AG10803 (cell line): ENCODE results near the gene LAMA2.

ENCODE experiments used
- DNase-seq: peaks from one replicate; pipeline ENCODE4 v3.0.0; 2010; ENCODE audit warnings: low read depth
- H3K4me3 ChIP-seq: 2 replicates; pipeline ENCODE4 v1.5.1; 2011; ENCODE audit warnings: mild to moderate bottlenecking, low read length, control low read depth
- TF ChIP-seq, protein P1 (sequence below): conservative IDR thresholded peaks from 2 replicates; pipeline ENCODE4 v1.5.1; 2011; ENCODE audit warnings: mild to moderate bottlenecking, low read length, control low read depth, inconsistent platforms

LAMA2 gene

DNA sequence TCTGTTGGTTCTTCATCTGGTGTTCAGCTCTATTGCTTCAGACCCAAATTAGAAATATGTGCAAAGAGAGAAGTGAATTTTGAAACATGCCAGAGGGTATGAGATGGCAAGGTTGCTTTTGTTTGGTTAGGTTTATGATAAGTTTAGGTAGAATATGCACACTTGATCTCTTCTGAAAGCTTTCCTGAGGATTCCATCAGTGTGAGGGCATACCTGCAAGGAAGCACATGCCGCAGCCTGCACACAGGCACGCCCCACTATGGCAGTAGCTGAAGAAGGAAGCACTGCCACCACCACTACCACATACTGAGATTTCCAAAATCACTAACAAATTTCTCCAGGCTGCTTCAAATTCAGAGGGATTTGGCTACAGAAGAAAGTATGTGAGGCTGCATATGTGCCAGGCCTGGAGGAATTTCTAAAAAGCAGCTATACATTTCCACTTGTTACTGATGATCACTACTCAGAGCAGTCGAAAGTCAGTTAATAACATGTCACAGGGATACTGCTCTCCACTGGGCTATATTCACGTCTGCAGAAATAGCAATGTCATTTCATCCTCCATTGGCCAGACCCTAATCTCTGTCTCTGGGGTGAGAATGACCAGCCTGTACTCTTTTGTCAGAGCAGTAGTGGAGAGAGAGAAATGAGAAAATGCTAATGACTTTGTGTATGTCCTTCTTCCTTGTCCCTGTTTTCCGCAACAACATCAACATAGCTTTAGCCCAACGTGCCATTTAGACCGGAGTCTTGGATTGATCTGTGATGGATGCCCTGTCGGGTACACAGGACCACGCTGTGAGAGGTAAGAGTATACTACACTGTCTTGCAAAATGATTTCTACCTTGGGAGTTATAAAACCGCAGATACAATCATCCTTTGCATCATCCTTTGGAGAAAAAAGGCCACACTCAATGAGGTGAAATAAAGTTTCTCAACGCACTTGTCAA lies 396.7 kb downstream of the LAMA2 start:
- no peak for DNase-seq
- H3K4me3 ChIP-seq, result no peak overlapping the region
- TF ChIP-seq, protein P1, sequence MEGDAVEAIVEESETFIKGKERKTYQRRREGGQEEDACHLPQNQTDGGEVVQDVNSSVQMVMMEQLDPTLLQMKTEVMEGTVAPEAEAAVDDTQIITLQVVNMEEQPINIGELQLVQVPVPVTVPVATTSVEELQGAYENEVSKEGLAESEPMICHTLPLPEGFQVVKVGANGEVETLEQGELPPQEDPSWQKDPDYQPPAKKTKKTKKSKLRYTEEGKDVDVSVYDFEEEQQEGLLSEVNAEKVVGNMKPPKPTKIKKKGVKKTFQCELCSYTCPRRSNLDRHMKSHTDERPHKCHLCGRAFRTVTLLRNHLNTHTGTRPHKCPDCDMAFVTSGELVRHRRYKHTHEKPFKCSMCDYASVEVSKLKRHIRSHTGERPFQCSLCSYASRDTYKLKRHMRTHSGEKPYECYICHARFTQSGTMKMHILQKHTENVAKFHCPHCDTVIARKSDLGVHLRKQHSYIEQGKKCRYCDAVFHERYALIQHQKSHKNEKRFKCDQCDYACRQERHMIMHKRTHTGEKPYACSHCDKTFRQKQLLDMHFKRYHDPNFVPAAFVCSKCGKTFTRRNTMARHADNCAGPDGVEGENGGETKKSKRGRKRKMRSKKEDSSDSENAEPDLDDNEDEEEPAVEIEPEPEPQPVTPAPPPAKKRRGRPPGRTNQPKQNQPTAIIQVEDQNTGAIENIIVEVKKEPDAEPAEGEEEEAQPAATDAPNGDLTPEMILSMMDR, result no peak

DNA sequence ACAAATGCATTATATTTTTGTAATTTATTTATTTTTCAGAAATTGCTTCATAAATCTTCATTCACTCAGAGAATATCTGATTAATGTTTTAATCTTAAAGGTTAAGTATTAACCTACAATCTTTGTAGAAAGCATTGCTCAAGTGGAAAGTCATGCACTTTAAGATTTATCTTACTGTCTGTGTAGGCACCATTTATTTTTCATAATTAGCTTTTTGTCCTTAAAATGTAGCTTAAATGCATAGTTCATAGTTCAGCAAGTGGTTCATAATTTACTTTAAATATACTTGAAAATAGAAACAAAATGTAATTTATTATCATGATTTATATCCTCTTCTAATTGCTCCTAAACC lies 397.3 kb downstream of the LAMA2 start:
- TF ChIP-seq, protein P1, result no peak
- H3K4me3 ChIP-seq, result no peak overlapping the region
- DNase-seq, result no peak

DNA sequence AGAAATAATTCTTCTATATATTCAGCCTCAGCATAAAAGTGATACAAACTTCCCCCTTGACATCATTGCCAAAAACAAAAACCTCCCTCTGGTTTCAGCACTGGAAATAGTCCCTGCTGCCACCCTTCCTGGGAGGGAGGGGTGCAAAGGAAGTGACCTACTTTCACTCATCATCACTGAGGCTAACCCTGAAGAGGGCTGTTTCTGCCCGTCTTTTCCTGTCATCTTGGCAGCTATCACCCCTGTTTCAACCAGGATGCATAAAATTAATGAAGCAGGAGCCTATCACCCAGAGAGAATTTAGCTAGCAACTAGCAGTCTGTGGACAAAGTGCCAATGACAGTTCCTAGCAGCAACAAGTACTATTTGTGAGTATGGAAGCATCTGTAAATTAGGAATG lies 397.8 kb downstream of the LAMA2 start:
- DNase-seq, result no peak
- no peak overlapping the region for H3K4me3 ChIP-seq
- TF ChIP-seq, protein P1, result no peak

DNA sequence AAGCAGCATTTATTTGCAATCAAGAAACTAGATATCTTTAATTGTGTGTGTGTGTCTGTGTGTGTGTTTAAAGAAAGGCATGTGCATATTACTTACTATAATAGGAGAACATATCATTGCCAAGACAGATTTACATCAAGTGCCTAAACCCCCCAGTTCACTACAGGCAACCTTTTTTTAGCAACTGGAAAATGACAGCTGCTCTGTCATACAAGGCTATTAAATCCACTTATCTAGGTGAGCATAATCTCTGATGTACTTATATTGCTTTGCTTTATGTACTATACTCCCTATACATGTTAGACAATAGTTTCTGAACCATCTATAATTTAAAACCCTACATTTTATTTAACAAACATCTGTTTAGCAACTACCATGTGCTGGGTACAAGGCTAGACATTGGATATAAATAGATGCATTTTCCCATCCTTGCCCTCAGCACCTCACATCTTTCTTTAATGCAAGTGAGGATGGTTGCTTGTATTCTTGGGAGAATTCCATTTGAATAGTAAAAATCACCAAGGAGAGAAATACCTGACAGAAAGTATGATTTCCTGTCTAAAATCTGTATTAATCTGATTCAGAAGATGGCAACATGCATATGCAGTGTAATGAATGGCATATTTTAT lies 398.3 kb downstream of the LAMA2 start:
- TF ChIP-seq, protein P1, result no peak
- no peak for DNase-seq
- H3K4me3 ChIP-seq, result no peak overlapping the region

- TF ChIP-seq, protein P1, result no peak
- no peak overlapping the region for H3K4me3 ChIP-seq
- no peak for DNase-seq
Observed at GRCh38 chr6:129282019-129282418, 399.1 kb downstream of the LAMA2 start.

DNA sequence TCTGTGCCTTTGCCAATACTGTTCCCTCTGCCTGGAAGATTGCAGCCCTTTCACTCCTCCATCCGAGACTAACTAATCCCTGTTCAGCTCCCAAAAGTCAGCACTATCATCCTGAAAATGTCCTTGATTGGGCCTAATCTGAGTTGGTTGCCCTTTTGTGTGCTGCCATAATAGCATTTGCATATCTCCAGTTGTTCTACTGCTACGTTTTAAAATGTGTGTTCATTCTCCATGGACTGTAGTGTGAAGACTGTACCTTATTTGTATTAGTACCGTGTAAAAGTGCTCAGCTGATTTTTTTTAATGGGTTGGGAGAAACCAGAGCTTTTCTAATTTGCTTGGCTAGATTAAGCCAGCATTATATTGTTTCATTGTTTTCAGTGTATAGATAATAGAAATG lies 401.3 kb downstream of the LAMA2 start:
- TF ChIP-seq, protein P1, result no peak
- no peak overlapping the region for H3K4me3 ChIP-seq
- no peak for DNase-seq
